WI38 (cell line): ENCODE measurements around the gene ACSL5.
A peak's percentile ranks its signal among the peaks of the same experiment; 100 is the strongest.

ENCODE experiments used
- H3K4me3 ChIP-seq: 2 replicates; pipeline ENCODE4 v1.5.1; 2011; ENCODE audit warnings: low read depth, mild to moderate bottlenecking, control low read depth, low read length
- TF ChIP-seq, protein P1 (sequence below): IDR thresholded peaks from 2 replicates; pipeline ENCODE4 v1.5.1; 2012; ENCODE audit warnings: low read depth, mild to moderate bottlenecking, control low read depth, low read length

The ACSL5 gene

DNA sequence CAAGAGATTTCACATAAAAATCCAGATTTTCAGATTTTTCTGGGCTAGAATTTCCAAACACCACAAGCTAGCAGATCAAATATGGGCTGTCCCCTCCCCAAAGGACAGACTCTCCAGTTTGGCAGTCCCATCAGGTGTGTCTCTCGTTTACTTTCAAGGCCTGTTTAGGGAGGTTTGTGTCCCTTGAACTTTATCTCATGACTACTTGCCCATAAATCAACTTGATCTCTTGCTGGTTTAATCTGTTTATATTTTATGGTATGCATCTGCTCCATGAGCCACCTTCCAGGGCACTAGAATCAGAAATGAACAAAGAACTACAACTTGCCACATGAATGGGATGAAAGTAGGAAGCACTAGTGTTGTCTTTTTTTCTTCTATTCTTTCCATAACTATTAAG lies 67.6 kb downstream of the ACSL5 start:
- no peak overlapping the region for H3K4me3 ChIP-seq
- TF ChIP-seq, protein P1, sequence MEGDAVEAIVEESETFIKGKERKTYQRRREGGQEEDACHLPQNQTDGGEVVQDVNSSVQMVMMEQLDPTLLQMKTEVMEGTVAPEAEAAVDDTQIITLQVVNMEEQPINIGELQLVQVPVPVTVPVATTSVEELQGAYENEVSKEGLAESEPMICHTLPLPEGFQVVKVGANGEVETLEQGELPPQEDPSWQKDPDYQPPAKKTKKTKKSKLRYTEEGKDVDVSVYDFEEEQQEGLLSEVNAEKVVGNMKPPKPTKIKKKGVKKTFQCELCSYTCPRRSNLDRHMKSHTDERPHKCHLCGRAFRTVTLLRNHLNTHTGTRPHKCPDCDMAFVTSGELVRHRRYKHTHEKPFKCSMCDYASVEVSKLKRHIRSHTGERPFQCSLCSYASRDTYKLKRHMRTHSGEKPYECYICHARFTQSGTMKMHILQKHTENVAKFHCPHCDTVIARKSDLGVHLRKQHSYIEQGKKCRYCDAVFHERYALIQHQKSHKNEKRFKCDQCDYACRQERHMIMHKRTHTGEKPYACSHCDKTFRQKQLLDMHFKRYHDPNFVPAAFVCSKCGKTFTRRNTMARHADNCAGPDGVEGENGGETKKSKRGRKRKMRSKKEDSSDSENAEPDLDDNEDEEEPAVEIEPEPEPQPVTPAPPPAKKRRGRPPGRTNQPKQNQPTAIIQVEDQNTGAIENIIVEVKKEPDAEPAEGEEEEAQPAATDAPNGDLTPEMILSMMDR = no peak

DNA sequence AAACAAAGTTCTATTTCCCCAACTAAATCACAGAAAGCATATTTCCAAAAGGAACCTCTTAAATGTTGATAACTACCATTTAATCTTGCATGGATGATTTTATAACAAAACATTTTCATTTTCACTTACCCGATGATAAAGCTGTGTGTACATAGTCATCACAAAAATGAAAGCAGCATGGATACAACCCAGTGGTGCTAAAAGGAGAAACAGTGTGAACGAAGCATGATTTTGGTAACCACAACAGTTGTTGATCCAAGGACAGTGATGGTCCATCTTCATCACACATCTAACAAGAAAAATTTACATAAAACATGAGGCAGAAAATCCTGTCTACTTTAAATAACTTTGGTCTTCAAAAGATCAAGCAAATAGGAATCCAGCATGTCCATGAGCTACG lies 68.1 kb downstream of the ACSL5 start:
- no peak overlapping the region for H3K4me3 ChIP-seq
- TF ChIP-seq, protein P1 = no peak

DNA sequence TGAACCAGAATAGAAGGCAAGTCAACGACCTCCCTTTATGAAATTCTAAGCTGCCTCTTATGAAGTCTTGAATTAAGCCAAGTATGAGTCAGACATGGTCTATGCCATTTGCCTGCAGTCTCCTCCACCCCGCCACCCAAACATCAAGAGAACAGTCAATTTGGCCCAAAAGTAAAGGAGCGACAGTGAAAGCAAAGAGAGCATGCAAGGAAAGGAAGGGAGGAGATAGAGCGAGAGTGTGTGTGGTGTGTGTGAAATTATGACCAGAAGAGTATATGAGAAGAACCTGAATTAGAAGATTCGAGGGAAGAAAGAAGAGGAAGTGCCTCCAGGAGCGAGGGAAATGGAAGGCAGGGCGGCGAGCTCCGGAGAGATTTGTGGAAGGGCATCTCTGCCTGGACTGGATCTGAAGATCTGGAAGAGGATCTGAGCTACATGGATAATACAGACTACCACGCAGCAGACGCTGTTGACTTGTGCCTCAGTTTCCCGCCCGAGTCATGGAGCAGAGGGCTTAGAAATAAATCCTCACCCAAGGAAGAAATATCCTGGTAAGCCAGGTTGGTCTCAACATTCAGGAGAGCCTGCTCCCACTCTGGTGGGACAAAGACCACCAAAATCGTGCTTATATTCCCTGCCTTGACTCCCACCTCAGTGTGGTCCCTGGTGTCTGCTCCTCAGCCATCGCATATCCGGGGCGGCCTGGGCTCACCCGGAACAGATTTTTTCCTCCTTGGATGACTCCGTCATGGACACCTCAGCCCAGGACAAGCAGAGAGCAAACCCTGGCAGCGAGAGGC lies 72.3 kb downstream of the ACSL5 start:
- TF ChIP-seq, protein P1 = no peak
- peak overlapping the region; percentile 97 for H3K4me3 ChIP-seq

DNA sequence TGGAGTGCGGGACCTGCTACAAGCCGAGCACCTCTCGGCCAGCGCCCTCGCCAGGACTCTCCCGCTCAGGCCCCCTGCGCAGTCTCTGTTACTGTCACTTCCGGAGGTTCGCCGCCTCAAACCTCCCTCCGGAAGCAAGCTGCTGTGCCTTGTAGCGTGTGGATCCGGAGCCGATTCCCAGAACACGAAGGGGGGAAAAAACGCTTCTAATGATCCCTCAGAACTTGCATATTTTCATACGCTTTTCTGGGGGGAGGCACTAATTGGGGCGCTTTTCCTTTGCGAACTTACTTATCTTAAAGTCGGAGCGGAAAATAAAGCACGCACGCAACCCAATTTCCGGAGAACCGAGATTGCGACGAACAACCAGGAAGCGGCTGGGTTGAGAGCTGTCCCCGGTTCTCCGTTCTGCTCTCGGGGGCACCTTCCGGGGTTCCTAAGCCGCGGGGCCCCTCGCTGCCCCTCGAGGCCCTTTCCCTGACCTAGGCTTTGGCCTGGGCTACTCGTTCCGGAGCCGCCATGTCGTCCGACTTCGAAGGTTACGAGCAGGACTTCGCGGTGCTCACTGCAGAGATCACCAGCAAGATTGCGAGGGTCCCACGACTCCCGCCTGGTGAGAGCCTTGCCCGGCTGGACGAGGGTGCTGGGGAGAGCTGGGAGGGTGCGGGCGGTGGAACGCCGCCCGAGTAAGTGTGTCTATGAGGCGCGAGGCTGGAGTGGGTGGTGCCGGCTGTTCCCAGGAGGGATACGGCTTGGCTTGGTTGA lies 73.1 kb downstream of the ACSL5 start, which contains the start of the genes VTI1A and ZDHHC6:
VTI1A (plus strand) TSS at position 361 of the 765 bp plus-strand sequence; CDS start at position 520, 159 bp downstream.
ZDHHC6 (minus strand) TSS at position 60 of the 765 bp plus-strand sequence. CDS start 1,478 bp downstream, outside the sequence.
- peak within 1 kb of the TSS; percentile 97 for H3K4me3 ChIP-seq
- TF ChIP-seq, protein P1 = peak; percentile 23; the same call in 1 of the 2 replicates

DNA sequence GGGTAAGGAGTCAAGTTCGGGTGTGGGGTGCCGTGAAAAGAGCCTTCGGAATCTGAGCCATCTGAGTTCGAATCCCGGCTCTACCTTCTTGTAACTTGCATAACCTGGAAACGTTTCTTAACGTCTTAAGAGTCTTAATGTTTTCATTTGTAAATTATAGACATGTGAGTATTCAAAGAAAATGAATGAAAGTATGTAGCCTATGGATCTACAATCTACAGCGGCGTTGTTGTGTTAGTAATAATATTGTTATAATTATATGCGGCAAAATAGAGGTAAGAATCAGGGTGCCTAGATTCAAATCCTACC lies 73.7 kb downstream of the ACSL5 start:
- H3K4me3 ChIP-seq = peak overlapping the region; percentile 97
- TF ChIP-seq, protein P1 = no peak

DNA sequence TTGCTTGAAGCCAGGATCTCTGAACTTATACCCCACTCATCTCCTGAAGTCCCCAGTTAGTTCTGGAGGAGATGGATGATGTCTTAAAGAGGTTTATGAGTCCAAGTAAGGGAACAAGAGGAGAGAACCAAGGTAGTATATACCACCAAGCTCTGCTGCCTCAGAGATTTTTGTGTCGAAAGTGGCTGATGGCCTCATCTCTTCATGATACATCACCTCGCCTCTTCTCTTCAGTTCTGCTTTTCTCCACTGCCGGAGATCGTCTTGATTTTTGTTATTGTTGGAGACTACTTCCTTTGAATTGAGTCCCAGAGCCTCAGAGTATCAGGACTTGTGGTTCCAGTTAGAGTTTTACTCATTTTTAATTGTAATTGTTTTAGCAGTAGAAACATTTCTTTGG lies 75.0 kb downstream of the ACSL5 start:
- no peak overlapping the region for H3K4me3 ChIP-seq
- TF ChIP-seq, protein P1 = no peak
